GM10266 (cell line): ENCODE results near the gene HCFC1R1.
"Not testable (repeated sequence)": the region's sequence is repeated elsewhere in the genome, so short reads cannot be mapped to it uniquely, and the experiment has no call there.

Source experiments
- DNase-seq: peaks from one replicate; pipeline ENCODE4 v3.0.0; 2012; ENCODE audit errors: extremely low spot score
- TF ChIP-seq, protein P1 (sequence below): IDR thresholded peaks from 2 replicates; pipeline ENCODE4 v1.5.1; 2012; ENCODE audit warnings: mild to moderate bottlenecking, low read depth; ENCODE audit not compliant: control insufficient read depth, insufficient read depth; ENCODE audit errors: missing control alignments

The HCFC1R1 gene

DNA sequence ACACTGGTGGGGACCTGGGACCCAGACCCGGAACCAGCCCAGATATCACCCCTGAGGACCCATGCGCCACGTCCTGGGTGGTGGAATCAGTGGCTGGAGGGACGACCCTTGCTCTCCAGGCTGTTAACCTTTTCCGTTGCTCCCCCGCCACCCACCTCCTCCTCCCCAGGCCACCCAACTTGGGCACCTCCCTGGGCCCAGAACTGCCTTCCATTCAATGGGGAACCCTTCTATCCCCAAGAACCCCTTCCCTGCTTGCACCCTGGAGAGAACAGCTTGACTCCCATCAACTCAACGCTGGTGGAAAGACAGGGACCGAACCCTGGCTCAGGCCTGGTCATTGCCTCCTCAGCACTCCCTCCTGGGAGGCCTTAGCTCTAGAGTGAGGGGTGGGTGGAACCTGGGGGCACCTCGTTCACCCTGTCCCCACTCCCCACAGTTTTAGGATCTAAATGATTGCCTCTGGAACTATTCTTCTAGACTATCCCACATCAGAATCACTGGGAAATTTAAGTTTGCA, 36.0 kb upstream of the HCFC1R1 start:
- TF ChIP-seq, protein P1, sequence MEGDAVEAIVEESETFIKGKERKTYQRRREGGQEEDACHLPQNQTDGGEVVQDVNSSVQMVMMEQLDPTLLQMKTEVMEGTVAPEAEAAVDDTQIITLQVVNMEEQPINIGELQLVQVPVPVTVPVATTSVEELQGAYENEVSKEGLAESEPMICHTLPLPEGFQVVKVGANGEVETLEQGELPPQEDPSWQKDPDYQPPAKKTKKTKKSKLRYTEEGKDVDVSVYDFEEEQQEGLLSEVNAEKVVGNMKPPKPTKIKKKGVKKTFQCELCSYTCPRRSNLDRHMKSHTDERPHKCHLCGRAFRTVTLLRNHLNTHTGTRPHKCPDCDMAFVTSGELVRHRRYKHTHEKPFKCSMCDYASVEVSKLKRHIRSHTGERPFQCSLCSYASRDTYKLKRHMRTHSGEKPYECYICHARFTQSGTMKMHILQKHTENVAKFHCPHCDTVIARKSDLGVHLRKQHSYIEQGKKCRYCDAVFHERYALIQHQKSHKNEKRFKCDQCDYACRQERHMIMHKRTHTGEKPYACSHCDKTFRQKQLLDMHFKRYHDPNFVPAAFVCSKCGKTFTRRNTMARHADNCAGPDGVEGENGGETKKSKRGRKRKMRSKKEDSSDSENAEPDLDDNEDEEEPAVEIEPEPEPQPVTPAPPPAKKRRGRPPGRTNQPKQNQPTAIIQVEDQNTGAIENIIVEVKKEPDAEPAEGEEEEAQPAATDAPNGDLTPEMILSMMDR: no peak
- no peak for DNase-seq

DNA sequence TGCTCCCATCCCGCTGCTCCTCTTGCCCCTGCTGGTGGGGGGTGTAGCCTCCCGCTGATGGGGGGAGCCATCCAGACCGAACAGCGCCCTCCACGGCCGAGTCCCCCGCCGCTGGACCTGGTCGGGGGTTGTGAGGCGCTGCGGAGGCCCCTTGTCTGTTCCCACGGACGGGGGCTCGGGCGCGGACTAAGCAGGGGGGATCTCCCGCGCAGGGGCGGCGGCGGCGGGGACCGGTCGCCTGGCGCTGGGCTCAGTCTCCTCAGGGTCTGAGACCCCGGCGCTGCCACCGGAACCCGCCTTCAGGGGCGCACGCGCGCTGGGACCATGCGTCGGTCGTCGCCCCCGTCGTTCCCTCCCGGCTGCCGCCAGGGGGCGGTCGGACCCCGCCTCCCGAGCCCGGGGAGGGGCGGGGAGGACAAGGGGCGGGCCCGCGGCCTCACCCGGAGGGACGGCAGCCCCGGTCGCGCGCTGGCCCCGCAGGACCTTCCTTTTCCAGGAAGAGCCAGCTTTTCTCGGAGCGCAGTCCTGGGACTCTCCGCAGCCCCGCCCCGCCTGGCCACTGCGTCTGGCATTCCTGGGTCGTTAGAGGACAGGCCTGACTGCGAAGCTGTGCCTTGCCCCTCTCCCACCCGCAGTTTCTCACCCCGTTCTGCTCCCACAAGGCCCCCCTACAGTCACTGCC, 35.4 kb upstream of the HCFC1R1 start:
- peak; percentile 96 for DNase-seq
- TF ChIP-seq, protein P1: peak; percentile 96

DNA sequence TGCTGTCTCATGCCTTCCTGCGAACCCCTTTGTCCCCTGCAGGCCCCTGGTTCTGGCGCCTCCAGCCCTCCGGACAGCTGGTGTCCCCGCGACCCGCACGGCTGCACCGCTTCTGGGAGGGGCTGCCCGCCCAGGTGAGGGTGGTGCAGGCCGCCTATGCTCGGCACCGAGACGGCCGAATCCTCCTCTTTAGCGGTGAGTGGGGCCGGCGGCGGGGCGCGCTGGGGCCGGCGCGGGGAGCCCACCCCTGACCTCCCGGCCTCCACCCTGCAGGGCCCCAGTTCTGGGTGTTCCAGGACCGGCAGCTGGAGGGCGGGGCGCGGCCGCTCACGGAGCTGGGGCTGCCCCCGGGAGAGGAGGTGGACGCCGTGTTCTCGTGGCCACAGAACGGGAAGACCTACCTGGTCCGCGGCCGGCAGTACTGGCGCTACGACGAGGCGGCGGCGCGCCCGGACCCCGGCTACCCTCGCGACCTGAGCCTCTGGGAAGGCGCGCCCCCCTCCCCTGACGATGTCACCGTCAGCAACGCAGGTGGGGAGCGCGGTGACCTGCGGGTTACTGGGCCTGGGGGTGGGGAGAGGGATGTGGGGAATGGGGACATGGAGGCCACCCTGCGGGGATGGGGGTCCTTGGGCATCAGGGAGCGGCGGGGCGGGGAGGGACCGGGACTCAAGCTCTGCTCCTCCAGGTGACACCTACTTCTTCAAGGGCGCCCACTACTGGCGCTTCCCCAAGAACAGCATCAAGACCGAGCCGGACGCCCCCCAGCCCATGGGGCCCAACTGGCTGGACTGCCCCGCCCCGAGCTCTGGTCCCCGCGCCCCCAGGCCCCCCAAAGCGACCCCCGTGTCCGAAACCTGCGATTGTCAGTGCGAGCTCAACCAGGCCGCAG, 34.6 kb upstream of the HCFC1R1 start:
- TF ChIP-seq, protein P1: peak; percentile 68
- DNase-seq: peak; percentile 84

DNA sequence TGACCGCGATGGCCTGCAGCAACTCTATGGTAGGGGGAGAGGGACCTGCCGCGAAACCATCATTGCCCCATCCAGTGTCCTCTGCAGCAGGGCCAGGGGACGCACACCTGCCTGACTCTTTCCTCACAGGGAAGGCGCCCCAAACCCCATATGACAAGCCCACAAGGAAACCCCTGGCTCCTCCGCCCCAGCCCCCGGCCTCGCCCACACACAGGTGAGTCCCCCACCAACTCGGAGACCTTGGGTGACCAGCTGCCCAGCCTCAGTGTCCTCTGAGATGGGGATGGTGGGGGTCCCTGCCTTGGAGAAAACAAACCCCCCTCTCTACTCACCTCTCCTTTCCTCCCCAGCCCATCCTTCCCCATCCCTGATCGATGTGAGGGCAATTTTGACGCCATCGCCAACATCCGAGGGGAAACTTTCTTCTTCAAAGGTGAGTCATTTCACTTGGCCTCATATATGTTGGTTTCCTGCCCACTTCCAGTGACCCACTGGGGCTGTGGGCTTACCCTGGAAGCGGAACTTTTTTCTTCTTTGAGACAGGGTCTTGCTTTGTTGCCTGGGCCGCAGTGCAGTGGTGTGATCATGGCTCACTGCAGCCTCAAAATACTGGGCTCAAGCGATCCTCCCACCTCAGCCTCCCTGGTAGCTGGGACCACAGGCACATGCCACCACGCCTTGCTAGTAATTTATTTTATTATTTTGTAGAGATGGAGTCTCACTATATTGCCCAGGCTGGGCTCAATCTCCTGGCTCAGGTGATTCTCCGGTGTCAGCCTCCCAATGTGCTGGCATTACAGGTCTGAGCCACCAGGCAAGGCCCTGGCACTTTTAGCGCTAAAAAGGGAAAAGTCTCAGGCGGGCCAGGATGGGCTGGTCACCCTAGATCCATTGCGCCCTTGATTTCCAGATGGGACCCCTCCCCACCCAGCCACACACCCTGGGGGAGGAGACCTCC, 33.7 kb upstream of the HCFC1R1 start:
- TF ChIP-seq, protein P1: no peak
- no peak for DNase-seq

DNA sequence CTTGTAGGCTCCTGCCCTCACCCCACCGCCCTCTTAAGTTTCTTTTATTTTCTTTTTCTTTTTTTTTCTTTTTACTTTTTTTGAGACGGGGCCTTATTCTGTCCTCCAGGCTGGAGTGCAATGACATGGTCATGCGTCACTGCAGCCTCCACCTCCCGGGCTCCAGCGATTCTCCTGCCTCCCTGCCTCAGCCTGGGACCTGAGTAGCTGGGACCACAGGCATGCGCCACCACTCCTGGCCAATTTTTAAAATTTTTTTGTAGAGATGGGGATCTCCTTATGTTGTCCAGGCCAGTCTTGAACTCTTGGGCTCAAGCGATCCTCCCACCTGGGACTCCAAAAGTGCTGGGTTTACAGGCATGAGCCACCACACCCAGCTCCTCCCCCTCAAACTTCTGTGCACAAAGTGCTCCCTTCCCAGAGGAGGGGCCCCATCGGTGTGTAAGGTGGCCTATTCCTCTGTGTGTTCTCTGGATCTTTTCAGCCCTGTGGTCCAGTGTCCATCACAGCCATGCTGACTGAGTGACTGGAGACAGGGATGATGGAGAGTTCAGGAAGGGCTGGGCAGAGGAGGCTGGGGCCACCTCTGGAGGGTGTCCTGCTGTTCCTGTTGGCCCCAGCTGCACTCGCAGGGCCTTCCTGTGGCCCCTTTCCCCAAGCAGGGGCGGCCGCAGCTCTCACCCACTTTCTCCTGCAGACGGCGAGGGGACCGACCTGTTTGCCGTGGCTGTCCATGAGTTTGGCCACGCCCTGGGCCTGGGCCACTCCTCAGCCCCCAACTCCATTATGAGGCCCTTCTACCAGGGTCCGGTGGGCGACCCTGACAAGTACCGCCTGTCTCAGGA, 32.8 kb upstream of the HCFC1R1 start:
- TF ChIP-seq, protein P1: no peak
- DNase-seq: no peak

DNA sequence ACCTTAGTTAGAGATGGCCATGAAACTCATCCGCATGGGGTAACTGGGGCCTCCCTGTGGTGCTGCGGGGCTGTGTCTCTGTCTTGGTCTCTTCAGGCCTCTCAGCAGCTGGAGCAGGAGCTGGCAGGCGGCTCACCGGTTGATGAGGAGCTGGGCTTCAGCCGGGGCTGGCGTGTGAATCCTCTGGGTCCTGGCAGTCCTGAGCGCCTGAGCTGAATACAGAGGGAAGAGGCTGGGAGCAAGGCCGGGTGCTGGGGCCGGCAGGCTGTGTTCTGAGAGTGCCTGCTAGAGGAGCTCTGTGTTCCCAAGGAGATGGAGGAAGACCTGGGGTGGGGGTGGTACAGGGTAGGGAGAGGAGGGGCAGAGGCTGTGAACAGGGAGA, 32.0 kb upstream of the HCFC1R1 start:
- DNase-seq: not testable (repeated sequence)
